ENCODE data around the gene TCEAL7. TPM values are rescaled to one million over a fixed set of nuclear protein-coding genes. Genes with fewer than 3 reads are reported as not detected.

The TCEAL7 gene
- polyA plus RNA-seq, 2 of the 4 experiments (the other 2 are of a cell fraction): not detected

GRCh38 chrX:103369479-103369878, 39.4 kb downstream of the TCEAL7 start:
- Histone ChIP-seq H3K4me3 (no peak overlapping the region), H3K27ac (no peak overlapping the region), H3K9me3 (no peaks in the 10 kb centered on the region), H3K4me1 (peaks cover 27% of the 10 kb centered on the region), H3K4me2 (no peak overlapping the region)
- POLR2A ChIA-PET: no interaction called here
- FAIRE-seq: no peak
- DNase-seq (ENCODE audit: low read depth in 1 of 2, low spot score in 1 of 2): no peak
- ATAC-seq: no peak
- CTCF ChIA-PET: no interaction called here
- TF ChIP-seq HMGXB4 (CRISPR knock-in tag; IDR thresholded peaks at IDR 0.05; ENCODE audit: borderline replicate concordance) (no peak), RCOR1 (IDR thresholded peaks at IDR 0.05; ENCODE audit: low read depth, low read length) (no peak), FOSB (CRISPR knock-in tag; IDR thresholded peaks at IDR 0.05) (no peak), POLR2A (IDR thresholded peaks at IDR 0.05; ENCODE audit: low read length) (no peak), CBX8 (IDR thresholded peaks at IDR 0.05) (no peak), JUN (IDR thresholded peaks at IDR 0.05) (no peak), ELK1 (IDR thresholded peaks at IDR 0.05; ENCODE audit: low read depth, low read length) (no peak), CTCF (IDR thresholded peaks at IDR 0.05) (no peak)

GRCh38 chrX:103372886-103373285, 42.8 kb downstream of the TCEAL7 start:
- TF ChIP-seq EHF (CRISPR knock-in tag; IDR thresholded peaks at IDR 0.05) (no peak), GATA3 (IDR thresholded peaks at IDR 0.05; ENCODE audit: borderline replicate concordance) (no peak)
- TF ChIP-seq, protein P1, sequence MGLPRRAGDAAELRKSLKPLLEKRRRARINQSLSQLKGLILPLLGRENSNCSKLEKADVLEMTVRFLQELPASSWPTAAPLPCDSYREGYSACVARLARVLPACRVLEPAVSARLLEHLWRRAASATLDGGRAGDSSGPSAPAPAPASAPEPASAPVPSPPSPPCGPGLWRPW (IDR thresholded peaks at IDR 0.05): no peak
- Histone ChIP-seq H3K4me3 (no peak overlapping the region), H3K9me3 (no peaks in the 10 kb centered on the region), H3K4me2 (peak overlapping the region; percentile 62; the same call in 2 of the 3 replicates), H3K4me1 (peaks cover 29% of the 10 kb centered on the region), H3K27ac (peak overlapping the region; percentile 49 to 61; a peak in 3 of 6 replicates)
- 81% methylated on average over 2 of the region's 2 CpGs for WGBS (ENCODE audit: missing lambda C conversion rate)
- CTCF ChIA-PET: interaction anchor here (1.0 kb wide), 1 partner anchor 12 kb away, joined by 4 read pairs; no protein-coding TSS in a partner anchor
- FAIRE-seq (no peak), DNase-seq (ENCODE audit: low read depth in 1 of 2, low spot score in 1 of 2) (no peak), ATAC-seq (no peak)
- POLR2A ChIA-PET: no interaction called here

DNA sequence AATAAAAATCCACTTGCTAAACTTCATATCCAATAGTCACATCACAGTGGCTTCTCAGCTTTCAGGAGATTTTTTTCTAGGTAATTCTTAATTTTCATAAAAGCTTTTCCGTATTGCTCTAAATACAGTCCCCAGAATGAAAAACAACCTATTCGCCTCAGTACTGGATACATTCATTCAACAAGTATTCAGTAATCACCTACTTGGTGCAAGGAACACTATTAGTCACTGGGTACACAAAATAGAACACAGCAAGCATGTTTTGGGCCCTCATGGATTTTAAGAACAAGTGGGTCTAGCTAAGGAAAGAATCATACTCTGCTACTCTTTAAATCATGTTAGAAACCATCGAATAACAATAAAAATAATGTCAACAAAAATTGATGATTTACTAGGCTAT, 43.5 kb downstream of the TCEAL7 start:
- ChIA-PET POLR2A (interaction anchor here (0.6 kb wide), 1 partner anchor 18 kb away, joined by 4 read pairs; the partner anchor contains the start of gene TCEAL9), CTCF (no interaction called here)
- ATAC-seq (peak in 1 of 2 experiments; percentile 35; a peak in 2 of 6 replicates), DNase-seq (ENCODE audit: low read depth in 1 of 2, low spot score in 1 of 2) (peak; percentile 40 to 50), FAIRE-seq (peak; percentile 56)
- Histone ChIP-seq H3K4me1 (peaks cover 32% of the 10 kb centered on the region), H3K4me3 (no peak overlapping the region), H3K27ac (peak overlapping the region; percentile 34 to 61; a peak in 4 of 6 replicates), H3K4me2 (peak overlapping the region; percentile 62), H3K9me3 (no peaks in the 10 kb centered on the region)
- 7% methylated on average over 3 of the region's 3 CpGs for WGBS (ENCODE audit: missing lambda C conversion rate)
- no peak for TF ChIP-seq PHF8 (IDR thresholded peaks at IDR 0.05; ENCODE audit: borderline replicate concordance, low read depth)
- TF ChIP-seq KDM5A (IDR thresholded peaks at IDR 0.05): no peak
- TF ChIP-seq JUNB (IDR thresholded peaks at IDR 0.05): peak; percentile 23; the same call in 1 of the 2 replicates
- TF ChIP-seq BHLHE40 (IDR thresholded peaks at IDR 0.05; ENCODE audit: low read depth, low read length): no peak
- TF ChIP-seq FOSL2 (IDR thresholded peaks at IDR 0.05): 0 out of 2 replicates have a peak, but pooled peaks have one; percentile 20
- TF ChIP-seq FOSL2 (CRISPR knock-in tag; IDR thresholded peaks at IDR 0.05): peak; percentile 71

All from A549 (cell line).